ENCODE results near the gene BEST2.
A peak's percentile ranks its signal among the peaks of the same experiment; 100 is the strongest.

Gene BEST2

GRCh38 chr19:12773571-12773970 lies 22.0 kb downstream of the BEST2 start:
- TF ChIP-seq, protein P1, sequence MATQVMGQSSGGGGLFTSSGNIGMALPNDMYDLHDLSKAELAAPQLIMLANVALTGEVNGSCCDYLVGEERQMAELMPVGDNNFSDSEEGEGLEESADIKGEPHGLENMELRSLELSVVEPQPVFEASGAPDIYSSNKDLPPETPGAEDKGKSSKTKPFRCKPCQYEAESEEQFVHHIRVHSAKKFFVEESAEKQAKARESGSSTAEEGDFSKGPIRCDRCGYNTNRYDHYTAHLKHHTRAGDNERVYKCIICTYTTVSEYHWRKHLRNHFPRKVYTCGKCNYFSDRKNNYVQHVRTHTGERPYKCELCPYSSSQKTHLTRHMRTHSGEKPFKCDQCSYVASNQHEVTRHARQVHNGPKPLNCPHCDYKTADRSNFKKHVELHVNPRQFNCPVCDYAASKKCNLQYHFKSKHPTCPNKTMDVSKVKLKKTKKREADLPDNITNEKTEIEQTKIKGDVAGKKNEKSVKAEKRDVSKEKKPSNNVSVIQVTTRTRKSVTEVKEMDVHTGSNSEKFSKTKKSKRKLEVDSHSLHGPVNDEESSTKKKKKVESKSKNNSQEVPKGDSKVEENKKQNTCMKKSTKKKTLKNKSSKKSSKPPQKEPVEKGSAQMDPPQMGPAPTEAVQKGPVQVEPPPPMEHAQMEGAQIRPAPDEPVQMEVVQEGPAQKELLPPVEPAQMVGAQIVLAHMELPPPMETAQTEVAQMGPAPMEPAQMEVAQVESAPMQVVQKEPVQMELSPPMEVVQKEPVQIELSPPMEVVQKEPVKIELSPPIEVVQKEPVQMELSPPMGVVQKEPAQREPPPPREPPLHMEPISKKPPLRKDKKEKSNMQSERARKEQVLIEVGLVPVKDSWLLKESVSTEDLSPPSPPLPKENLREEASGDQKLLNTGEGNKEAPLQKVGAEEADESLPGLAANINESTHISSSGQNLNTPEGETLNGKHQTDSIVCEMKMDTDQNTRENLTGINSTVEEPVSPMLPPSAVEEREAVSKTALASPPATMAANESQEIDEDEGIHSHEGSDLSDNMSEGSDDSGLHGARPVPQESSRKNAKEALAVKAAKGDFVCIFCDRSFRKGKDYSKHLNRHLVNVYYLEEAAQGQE (IDR thresholded peaks at IDR 0.05; ENCODE audit: low read depth) = no peak
- no peak for TF ChIP-seq FOXM1 (IDR thresholded peaks at IDR 0.05; ENCODE audit: borderline replicate concordance, low read depth)

DNA sequence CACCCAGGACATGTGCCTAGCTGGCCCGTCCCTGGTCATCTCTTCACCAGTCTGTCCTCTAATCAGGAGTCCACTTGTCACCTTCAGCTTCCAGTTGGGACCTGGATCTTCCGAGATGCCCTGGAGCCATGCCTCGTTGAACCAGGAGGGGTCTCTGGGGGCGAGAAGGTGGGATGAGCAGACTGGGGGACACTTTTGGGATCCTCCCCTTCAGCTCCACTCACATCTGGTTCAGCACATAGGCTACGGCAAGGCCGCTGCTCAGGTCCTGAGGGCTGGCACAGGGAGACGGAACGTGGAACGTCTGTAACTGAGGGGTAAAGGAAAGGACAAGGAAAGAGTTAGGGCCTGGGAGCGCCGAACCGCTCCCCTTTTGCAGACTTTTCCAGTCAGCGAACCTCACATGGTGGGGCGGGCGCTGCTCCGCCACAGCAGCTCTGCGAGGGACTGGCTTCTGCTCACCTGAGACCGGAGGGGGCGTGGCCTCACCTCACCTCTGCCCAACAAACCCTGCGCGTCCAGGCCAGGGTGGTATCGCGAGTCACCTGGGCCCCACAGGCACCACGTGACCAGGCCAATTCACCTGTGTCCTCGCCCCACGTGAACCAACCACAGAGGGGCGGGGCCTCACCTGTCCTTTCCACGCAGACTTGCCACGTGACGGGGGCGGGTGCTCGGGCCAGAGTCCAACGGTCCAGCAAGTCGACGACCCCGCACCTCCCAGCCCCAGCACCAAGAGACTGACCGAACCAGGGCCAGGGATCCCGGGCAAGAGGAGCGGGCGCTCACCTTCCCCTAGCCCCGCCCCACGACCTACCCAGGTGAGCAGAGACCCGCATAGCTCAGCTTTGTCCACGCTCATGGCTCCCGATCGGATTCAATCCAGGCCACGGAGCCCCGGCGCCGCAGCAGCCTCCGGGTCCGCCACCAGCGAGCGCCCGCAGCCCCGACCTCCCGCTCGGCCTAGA lies 23.3 kb downstream of the BEST2 start, which contains the start of gene HOOK2:
Gene HOOK2, minus strand, starts transcription at position 965 of the 968 bp plus-strand sequence. Its CDS starts 103 bp downstream, at position 862.
- no peak; the same call in 1 of the 2 replicates for TF ChIP-seq ZBTB7A (IDR thresholded peaks at IDR 0.05; ENCODE audit: low read depth)
- TF ChIP-seq TAF1 (IDR thresholded peaks at IDR 0.05; ENCODE audit: low read depth) = no peak; the same call in 1 of the 2 replicates
- peak; percentile 69 for TF ChIP-seq YY1 (IDR thresholded peaks at IDR 0.05; ENCODE audit: low read depth)
- 0 out of 2 replicates have a peak, but pooled peaks have one; percentile 24 for TF ChIP-seq NFIC (IDR thresholded peaks at IDR 0.05)
- TF ChIP-seq RAD21 (IDR thresholded peaks at IDR 0.05; ENCODE audit: low read depth) = no peak
- TF ChIP-seq USF1 (IDR thresholded peaks at IDR 0.05) = peak; percentile 100
- TF ChIP-seq, protein P2, sequence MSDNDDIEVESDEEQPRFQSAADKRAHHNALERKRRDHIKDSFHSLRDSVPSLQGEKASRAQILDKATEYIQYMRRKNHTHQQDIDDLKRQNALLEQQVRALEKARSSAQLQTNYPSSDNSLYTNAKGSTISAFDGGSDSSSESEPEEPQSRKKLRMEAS (IDR thresholded peaks at IDR 0.05) = peak; percentile 95
- no peak for TF ChIP-seq CEBPB (IDR thresholded peaks at IDR 0.05)
- no peak for TF ChIP-seq FOXM1 (IDR thresholded peaks at IDR 0.05; ENCODE audit: borderline replicate concordance, low read depth)
- peak; percentile 2; the same call in 1 of the 2 replicates for TF ChIP-seq TEAD4 (IDR thresholded peaks at IDR 0.05)
- no peak; the same call in 1 of the 2 replicates for TF ChIP-seq TCF12 (IDR thresholded peaks at IDR 0.05; ENCODE audit: low read depth)
- TF ChIP-seq EP300 (IDR thresholded peaks at IDR 0.05; ENCODE audit: borderline replicate concordance) = 0 out of 2 replicates have a peak, but pooled peaks have one; percentile 5
- TF ChIP-seq, protein P1 (IDR thresholded peaks at IDR 0.05; ENCODE audit: low read depth) = no peak
- no peak for TF ChIP-seq CREB1 (IDR thresholded peaks at IDR 0.05; ENCODE audit: low read depth)
- TF ChIP-seq EGR1 (IDR thresholded peaks at IDR 0.05) = no peak

DNA sequence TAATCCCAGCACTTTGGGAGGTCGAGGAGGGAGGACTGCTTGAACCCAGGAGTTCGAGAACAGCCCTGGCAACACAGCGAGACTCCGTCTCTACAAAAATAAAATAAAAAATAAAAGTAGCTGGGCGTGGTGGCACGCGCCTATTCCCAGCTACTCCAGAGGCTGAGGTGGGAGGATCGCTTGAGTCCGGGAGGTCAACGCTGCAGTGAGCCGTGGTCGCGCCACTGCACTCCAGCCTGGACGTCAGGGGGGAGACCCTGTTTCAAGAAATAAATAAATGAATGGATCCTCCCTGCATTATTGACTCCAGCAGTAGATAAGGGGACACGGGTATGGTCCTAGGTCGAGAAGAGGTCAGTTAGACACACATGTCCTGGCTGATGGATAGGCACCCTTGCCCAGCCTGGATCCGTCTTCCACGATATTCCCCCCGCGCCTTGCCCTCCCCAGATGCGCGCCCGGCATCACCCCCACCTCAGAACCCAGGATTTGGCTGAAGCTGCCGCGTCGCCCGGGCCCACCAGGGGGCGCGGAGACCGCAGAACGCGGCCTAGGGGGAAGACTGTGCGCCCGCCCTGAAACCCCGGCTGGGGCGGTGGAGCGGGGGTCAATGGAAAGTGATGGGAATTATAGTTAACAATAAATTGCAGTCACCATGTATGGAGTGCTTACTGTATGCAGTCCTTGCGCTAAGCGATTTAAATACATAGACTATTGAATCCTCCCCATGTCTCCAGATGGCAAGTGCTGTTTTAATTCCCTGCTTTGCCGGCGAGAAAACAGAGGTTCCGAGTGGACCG lies 25.8 kb downstream of the BEST2 start:
- TF ChIP-seq EGR1 (IDR thresholded peaks at IDR 0.05) (no peak), ZBTB7A (IDR thresholded peaks at IDR 0.05; ENCODE audit: low read depth) (peak; percentile 59; the same call in 1 of the 2 replicates), EP300 (IDR thresholded peaks at IDR 0.05; ENCODE audit: borderline replicate concordance) (0 out of 2 replicates have a peak, but pooled peaks have one; percentile 38), RAD21 (IDR thresholded peaks at IDR 0.05; ENCODE audit: low read depth) (peak; percentile 84), YY1 (IDR thresholded peaks at IDR 0.05; ENCODE audit: low read depth) (no peak), TCF12 (IDR thresholded peaks at IDR 0.05; ENCODE audit: low read depth) (no peak; the same call in 1 of the 2 replicates), NFIC (IDR thresholded peaks at IDR 0.05) (no peak), TAF1 (IDR thresholded peaks at IDR 0.05; ENCODE audit: low read depth) (no peak), TEAD4 (IDR thresholded peaks at IDR 0.05) (peak; percentile 31; the same call in 1 of the 2 replicates)
- TF ChIP-seq, protein P2 (IDR thresholded peaks at IDR 0.05) = no peak

DNA sequence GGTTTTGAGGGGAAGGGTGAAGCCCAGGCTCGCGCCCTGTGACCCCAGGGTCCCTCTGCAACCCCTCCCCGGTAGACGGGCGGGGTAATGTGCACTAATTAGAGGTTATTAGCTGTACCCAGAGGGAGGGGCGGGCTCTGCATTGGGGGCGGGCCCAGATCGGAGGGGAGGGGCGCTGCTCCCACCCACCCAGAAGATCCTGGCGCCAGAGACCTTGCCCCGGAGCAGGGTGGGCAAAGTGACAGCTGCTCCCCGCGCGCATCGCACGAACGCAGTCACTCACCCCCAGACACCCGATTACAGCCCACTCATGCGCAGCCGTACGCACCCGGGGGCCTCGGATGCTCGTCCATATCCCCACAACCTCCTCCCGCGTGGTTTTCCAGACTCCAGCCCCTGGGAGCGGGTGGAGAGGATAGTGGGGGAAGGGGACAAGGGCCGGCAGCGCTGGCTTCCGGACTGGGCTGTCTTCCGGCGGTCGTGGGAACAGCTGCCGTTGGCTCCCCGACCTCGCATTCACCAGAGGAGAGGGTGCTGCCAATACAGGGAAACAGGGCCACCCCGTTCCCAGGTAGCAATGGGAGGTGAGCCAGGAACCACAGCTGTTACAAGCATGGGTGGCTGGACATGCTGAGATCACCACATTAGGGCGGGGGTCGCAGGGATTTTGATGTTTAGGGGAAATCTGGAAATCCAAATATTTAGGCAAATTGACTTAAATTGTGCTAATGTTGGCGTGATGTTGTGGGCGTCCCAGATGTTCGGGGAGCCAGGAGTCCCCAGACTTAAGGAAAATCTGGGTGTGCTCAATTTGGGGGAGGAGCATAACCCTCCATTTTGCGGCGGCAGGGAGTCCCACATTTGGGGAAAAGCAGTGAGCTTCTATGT lies 26.7 kb downstream of the BEST2 start:
- TF ChIP-seq EGR1 (IDR thresholded peaks at IDR 0.05) (no peak), FOXM1 (IDR thresholded peaks at IDR 0.05; ENCODE audit: borderline replicate concordance, low read depth) (0 out of 2 replicates have a peak, but pooled peaks have one; percentile 29), ZBTB7A (IDR thresholded peaks at IDR 0.05; ENCODE audit: low read depth) (no peak; the same call in 1 of the 2 replicates), RAD21 (IDR thresholded peaks at IDR 0.05; ENCODE audit: low read depth) (no peak; the same call in 1 of the 2 replicates), EP300 (IDR thresholded peaks at IDR 0.05; ENCODE audit: borderline replicate concordance) (0 out of 2 replicates have a peak, but pooled peaks have one; percentile 32), CREB1 (IDR thresholded peaks at IDR 0.05; ENCODE audit: low read depth) (no peak), YY1 (IDR thresholded peaks at IDR 0.05; ENCODE audit: low read depth) (0 out of 2 replicates have a peak, but pooled peaks have one; percentile 14), CEBPB (IDR thresholded peaks at IDR 0.05) (no peak), USF1 (IDR thresholded peaks at IDR 0.05) (0 out of 2 replicates have a peak, but pooled peaks have one; percentile 21), NFIC (IDR thresholded peaks at IDR 0.05) (peak; percentile 78), TCF12 (IDR thresholded peaks at IDR 0.05; ENCODE audit: low read depth) (peak; percentile 70), TEAD4 (IDR thresholded peaks at IDR 0.05) (0 out of 2 replicates have a peak, but pooled peaks have one; percentile 24), TAF1 (IDR thresholded peaks at IDR 0.05; ENCODE audit: low read depth) (0 out of 2 replicates have a peak, but pooled peaks have one; percentile 43)
- TF ChIP-seq, protein P2 (IDR thresholded peaks at IDR 0.05) = peak; percentile 73; the same call in 1 of the 2 replicates
- TF ChIP-seq, protein P1 (IDR thresholded peaks at IDR 0.05; ENCODE audit: low read depth) = no peak

Measured in Ishikawa (cell line).